GM12801 (cell line): ENCODE data around the gene LRCOL1.

ENCODE experiments used
- CTCF ChIP-seq: IDR thresholded peaks from one replicate; pipeline ENCODE4 v1.5.1; 2011; ENCODE audit warnings: control low read depth; ENCODE audit not compliant: insufficient read length; ENCODE audit errors: extremely low read depth

The LRCOL1 gene

GRCh38 chr12:132571051-132571450 is 39.3 kb downstream of the LRCOL1 start:
- no peak for TF ChIP-seq CTCF

GRCh38 chr12:132570635-132571034 is 39.7 kb downstream of the LRCOL1 start:
- TF ChIP-seq CTCF: no peak

GRCh38 chr12:132569856-132570480 is 40.4 kb downstream of the LRCOL1 start:
- TF ChIP-seq CTCF: no peak

GRCh38 chr12:132568826-132569480 is 41.4 kb downstream of the LRCOL1 start:
- TF ChIP-seq CTCF: no peak

- TF ChIP-seq CTCF: no peak
These were observed 42.1 kb downstream of the LRCOL1 start for GRCh38 chr12:132568301-132568700.

GRCh38 chr12:132566516-132567131 is 43.8 kb downstream of the LRCOL1 start:
- TF ChIP-seq CTCF: no peak

GRCh38 chr12:132565365-132565764 is 45.0 kb downstream of the LRCOL1 start:
- TF ChIP-seq CTCF: no peak
